ENCODE data around the gene ADGRF4.

Gene ADGRF4

GRCh38 chr6:47697925-47698324, 455 bp upstream of the ADGRF4 start:
- no peaks in the 10 kb centered on the region for H3K36me3 ChIP-seq (ENCODE audit: insufficient read depth, low read length)
- H3K4me1 ChIP-seq (ENCODE audit: insufficient read depth, low read length): no peaks in the 10 kb centered on the region
- no peaks in the 10 kb centered on the region for H3K27me3 ChIP-seq (ENCODE audit: insufficient read depth, low read length)
- no peaks in the 10 kb centered on the region for H3K9me3 ChIP-seq (ENCODE audit: low read length)
- H2AFZ ChIP-seq (ENCODE audit: low read depth, low read length): no peak overlapping the region
- no peak overlapping the region for H3K4me3 ChIP-seq (ENCODE audit: low read length)

DNA sequence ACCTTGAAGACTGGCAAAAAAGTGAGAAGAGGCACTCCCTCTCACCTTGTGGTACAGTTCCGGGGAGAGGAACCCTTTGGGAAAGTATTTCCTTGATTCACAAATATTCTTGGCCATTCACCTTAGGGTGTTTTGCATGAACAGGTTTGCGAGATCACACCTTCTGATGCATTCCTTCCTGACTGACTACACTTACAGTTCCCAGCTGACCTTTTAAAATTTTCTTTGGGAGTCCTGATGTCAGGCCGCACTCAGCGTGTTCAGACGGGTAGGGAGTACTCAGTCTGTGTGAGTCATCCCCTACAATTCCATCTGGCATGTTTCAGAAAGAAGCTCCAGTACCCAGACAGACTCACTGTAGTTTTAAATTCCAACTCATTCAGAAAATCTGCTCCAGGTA, 1.7 kb downstream of the ADGRF4 start:
- no peaks in the 10 kb centered on the region for H3K36me3 ChIP-seq (ENCODE audit: insufficient read depth, low read length)
- H3K4me3 ChIP-seq (ENCODE audit: low read length): no peak overlapping the region
- no peak overlapping the region for H2AFZ ChIP-seq (ENCODE audit: low read depth, low read length)
- no peaks in the 10 kb centered on the region for H3K27me3 ChIP-seq (ENCODE audit: insufficient read depth, low read length)
- no peaks in the 10 kb centered on the region for H3K9me3 ChIP-seq (ENCODE audit: low read length)
- no peaks in the 10 kb centered on the region for H3K4me1 ChIP-seq (ENCODE audit: insufficient read depth, low read length)

- H3K4me1 ChIP-seq (ENCODE audit: insufficient read depth, low read length): no peaks in the 10 kb centered on the region
- no peaks in the 10 kb centered on the region for H3K36me3 ChIP-seq (ENCODE audit: insufficient read depth, low read length)
- no peaks in the 10 kb centered on the region for H3K9me3 ChIP-seq (ENCODE audit: low read length)
- H2AFZ ChIP-seq (ENCODE audit: low read depth, low read length): no peak overlapping the region
- no peaks in the 10 kb centered on the region for H3K27me3 ChIP-seq (ENCODE audit: insufficient read depth, low read length)
- no peak overlapping the region for H3K4me3 ChIP-seq (ENCODE audit: low read length)
These were observed 2.2 kb downstream of the ADGRF4 start for GRCh38 chr6:47700596-47700995.

- no peaks in the 10 kb centered on the region for H3K4me1 ChIP-seq (ENCODE audit: insufficient read depth, low read length)
- H3K4me3 ChIP-seq (ENCODE audit: low read length): no peak overlapping the region
These were observed 3.0 kb downstream of the ADGRF4 start for GRCh38 chr6:47701363-47701762.

DNA sequence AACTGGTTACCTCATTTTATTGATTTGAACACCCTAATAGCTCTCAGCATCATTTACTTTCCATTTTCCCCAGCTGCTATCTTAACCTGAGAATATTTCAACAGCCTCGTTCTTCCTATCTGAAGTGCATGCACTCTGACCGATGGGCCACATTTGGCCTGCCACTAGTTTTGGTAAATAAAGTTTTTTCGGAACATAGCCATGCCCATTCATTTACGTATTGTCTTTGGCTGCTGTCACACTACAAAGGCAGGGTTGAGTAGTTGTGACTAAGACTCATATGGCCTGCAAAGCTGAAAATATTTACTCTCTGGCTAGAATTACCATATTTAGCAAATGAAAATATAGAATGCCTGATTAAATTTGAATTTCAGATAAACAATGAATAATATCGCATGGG, 10.8 kb downstream of the ADGRF4 start:
- no peaks in the 10 kb centered on the region for H3K36me3 ChIP-seq (ENCODE audit: insufficient read depth, low read length)
- no peaks in the 10 kb centered on the region for H3K27me3 ChIP-seq (ENCODE audit: insufficient read depth, low read length)
- H3K4me3 ChIP-seq (ENCODE audit: low read length): no peak overlapping the region
- H3K9me3 ChIP-seq (ENCODE audit: low read length): no peaks in the 10 kb centered on the region
- no peaks in the 10 kb centered on the region for H3K4me1 ChIP-seq (ENCODE audit: insufficient read depth, low read length)
- no peak overlapping the region for H2AFZ ChIP-seq (ENCODE audit: low read depth, low read length)

More at GRCh38 chr6:47701363-47701762, 3.0 kb downstream of the ADGRF4 start:
- H3K27me3 ChIP-seq (ENCODE audit: insufficient read depth, low read length): no peaks in the 10 kb centered on the region
- H3K36me3 ChIP-seq (ENCODE audit: insufficient read depth, low read length): no peaks in the 10 kb centered on the region
- no peak overlapping the region for H2AFZ ChIP-seq (ENCODE audit: low read depth, low read length)
- H3K9me3 ChIP-seq (ENCODE audit: low read length): no peaks in the 10 kb centered on the region

GRCh38 chr6:47710295-47710694, 11.9 kb downstream of the ADGRF4 start:
- H3K4me3 ChIP-seq (ENCODE audit: low read length): no peak overlapping the region
- no peaks in the 10 kb centered on the region for H3K27me3 ChIP-seq (ENCODE audit: insufficient read depth, low read length)
- H3K4me1 ChIP-seq (ENCODE audit: insufficient read depth, low read length): no peaks in the 10 kb centered on the region
- H3K36me3 ChIP-seq (ENCODE audit: insufficient read depth, low read length): no peaks in the 10 kb centered on the region
- no peaks in the 10 kb centered on the region for H3K9me3 ChIP-seq (ENCODE audit: low read length)
- no peak overlapping the region for H2AFZ ChIP-seq (ENCODE audit: low read depth, low read length)

GRCh38 chr6:47713200-47713599, 14.8 kb downstream of the ADGRF4 start:
- Histone ChIP-seq H3K36me3 (ENCODE audit: insufficient read depth, low read length) (no peaks in the 10 kb centered on the region), H3K27me3 (ENCODE audit: insufficient read depth, low read length) (no peaks in the 10 kb centered on the region), H2AFZ (ENCODE audit: low read depth, low read length) (no peak overlapping the region), H3K4me1 (ENCODE audit: insufficient read depth, low read length) (no peaks in the 10 kb centered on the region), H3K9me3 (ENCODE audit: low read length) (no peaks in the 10 kb centered on the region), H3K4me3 (ENCODE audit: low read length) (no peak overlapping the region)

- no peak overlapping the region for H2AFZ ChIP-seq (ENCODE audit: low read depth, low read length)
- H3K4me3 ChIP-seq (ENCODE audit: low read length): no peak overlapping the region
- no peaks in the 10 kb centered on the region for H3K36me3 ChIP-seq (ENCODE audit: insufficient read depth, low read length)
- H3K27me3 ChIP-seq (ENCODE audit: insufficient read depth, low read length): no peaks in the 10 kb centered on the region
- H3K9me3 ChIP-seq (ENCODE audit: low read length): no peaks in the 10 kb centered on the region
- no peaks in the 10 kb centered on the region for H3K4me1 ChIP-seq (ENCODE audit: insufficient read depth, low read length)
These were observed 16.4 kb downstream of the ADGRF4 start for GRCh38 chr6:47714802-47715201.

GRCh38 chr6:47715782-47716181, 17.4 kb downstream of the ADGRF4 start:
- Histone ChIP-seq H2AFZ (ENCODE audit: low read depth, low read length) (no peak overlapping the region), H3K36me3 (ENCODE audit: insufficient read depth, low read length) (no peaks in the 10 kb centered on the region), H3K4me3 (ENCODE audit: low read length) (no peak overlapping the region), H3K4me1 (ENCODE audit: insufficient read depth, low read length) (no peaks in the 10 kb centered on the region), H3K9me3 (ENCODE audit: low read length) (no peaks in the 10 kb centered on the region), H3K27me3 (ENCODE audit: insufficient read depth, low read length) (no peaks in the 10 kb centered on the region)

DNA sequence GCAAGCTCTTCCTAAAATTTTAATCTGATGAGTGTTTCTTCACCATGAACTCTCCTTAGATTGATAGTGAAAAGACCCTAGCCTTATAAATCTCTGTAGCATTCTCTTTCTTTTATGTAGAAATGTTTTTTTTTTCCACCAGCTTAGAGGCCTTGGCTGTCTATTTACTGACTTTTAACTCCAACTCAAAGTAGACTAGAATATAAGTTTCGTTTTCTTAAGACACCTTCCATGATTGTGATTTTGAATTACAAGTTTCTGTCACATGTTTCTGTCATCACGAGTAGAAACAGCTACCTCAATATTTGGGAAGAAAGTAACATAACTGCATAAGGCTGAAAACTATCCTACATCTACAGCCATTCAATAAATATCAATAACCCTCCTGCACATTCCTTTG, 17.8 kb downstream of the ADGRF4 start:
- Histone ChIP-seq H2AFZ (ENCODE audit: low read depth, low read length) (no peak overlapping the region), H3K4me1 (ENCODE audit: insufficient read depth, low read length) (no peaks in the 10 kb centered on the region), H3K36me3 (ENCODE audit: insufficient read depth, low read length) (no peaks in the 10 kb centered on the region), H3K9me3 (ENCODE audit: low read length) (no peaks in the 10 kb centered on the region), H3K4me3 (ENCODE audit: low read length) (no peak overlapping the region), H3K27me3 (ENCODE audit: insufficient read depth, low read length) (no peaks in the 10 kb centered on the region)

DNA sequence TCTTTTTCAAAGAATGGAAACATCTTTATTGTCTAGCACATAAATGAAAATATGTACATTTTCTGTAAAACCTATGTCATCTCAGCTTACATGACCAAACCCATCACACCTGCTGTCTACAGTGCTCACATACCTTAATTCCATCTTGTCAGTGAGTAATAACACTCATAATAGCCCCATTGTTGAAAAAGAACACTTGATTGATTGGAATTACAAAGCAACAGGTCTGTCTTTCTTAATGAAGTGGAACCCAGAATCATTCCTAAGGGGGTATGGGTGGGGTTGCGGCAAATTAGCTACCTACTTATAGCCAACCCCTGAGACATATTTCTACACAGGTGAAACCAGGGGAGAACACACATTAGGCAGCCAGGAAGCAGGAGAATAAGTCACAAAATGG, 20.2 kb downstream of the ADGRF4 start:
- H2AFZ ChIP-seq (ENCODE audit: low read depth, low read length): no peak overlapping the region
- H3K9me3 ChIP-seq (ENCODE audit: low read length): no peaks in the 10 kb centered on the region
- no peaks in the 10 kb centered on the region for H3K4me1 ChIP-seq (ENCODE audit: insufficient read depth, low read length)
- no peak overlapping the region for H3K4me3 ChIP-seq (ENCODE audit: low read length)
- no peaks in the 10 kb centered on the region for H3K36me3 ChIP-seq (ENCODE audit: insufficient read depth, low read length)
- H3K27me3 ChIP-seq (ENCODE audit: insufficient read depth, low read length): no peaks in the 10 kb centered on the region

DNA sequence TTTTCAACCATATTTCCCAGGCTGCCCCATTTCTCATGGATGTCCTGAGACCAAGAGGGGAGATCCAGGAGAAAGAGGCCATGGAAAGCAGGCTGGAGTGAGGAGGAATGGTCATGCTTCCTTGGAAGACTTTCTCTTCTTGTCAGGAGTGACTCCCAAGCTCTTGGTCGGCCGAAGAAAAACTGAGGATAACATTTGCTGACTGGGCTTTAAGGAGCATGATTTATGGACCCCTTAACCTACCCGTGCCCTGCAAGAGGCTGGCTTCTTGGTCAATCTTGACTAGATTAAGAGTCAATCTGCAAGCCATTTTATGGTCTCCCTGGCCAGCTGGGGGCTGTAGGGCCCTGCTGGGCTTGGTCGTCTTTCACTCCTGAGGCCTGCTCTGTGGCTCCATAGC, 22.8 kb downstream of the ADGRF4 start:
- H3K9me3 ChIP-seq (ENCODE audit: low read length): no peaks in the 10 kb centered on the region
- H2AFZ ChIP-seq (ENCODE audit: low read depth, low read length): no peak overlapping the region
- H3K4me3 ChIP-seq (ENCODE audit: low read length): no peak overlapping the region
- H3K27me3 ChIP-seq (ENCODE audit: insufficient read depth, low read length): no peaks in the 10 kb centered on the region
- H3K4me1 ChIP-seq (ENCODE audit: insufficient read depth, low read length): no peaks in the 10 kb centered on the region
- no peaks in the 10 kb centered on the region for H3K36me3 ChIP-seq (ENCODE audit: insufficient read depth, low read length)

DNA sequence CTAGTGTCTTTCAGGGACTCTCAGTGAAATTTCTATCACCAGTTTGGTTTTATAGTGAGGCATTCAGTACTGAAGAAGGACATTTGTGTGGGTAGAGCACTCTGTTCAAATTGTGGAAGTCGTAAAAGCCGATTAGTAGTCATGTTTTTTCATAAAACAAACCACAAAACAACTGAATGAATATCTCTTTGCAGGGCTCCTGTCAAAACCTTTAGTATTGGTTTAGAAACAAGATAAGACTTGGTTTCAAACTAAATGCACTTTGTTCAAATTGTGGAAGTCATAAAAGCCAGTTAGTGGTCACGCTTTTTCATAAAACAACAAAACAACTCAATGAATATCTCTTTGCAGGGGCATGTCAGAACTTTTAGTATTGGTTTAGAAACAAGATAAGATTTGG, 23.8 kb downstream of the ADGRF4 start:
- Histone ChIP-seq H3K4me3 (ENCODE audit: low read length) (no peak overlapping the region), H3K4me1 (ENCODE audit: insufficient read depth, low read length) (no peaks in the 10 kb centered on the region), H3K9me3 (ENCODE audit: low read length) (no peaks in the 10 kb centered on the region), H3K36me3 (ENCODE audit: insufficient read depth, low read length) (no peaks in the 10 kb centered on the region), H2AFZ (ENCODE audit: low read depth, low read length) (no peak overlapping the region), H3K27me3 (ENCODE audit: insufficient read depth, low read length) (no peaks in the 10 kb centered on the region)

GRCh38 chr6:47724300-47724699, 25.9 kb downstream of the ADGRF4 start:
- Histone ChIP-seq H3K4me3 (ENCODE audit: low read length) (no peak overlapping the region), H2AFZ (ENCODE audit: low read depth, low read length) (no peak overlapping the region)

More at GRCh38 chr6:47724300-47724699, 25.9 kb downstream of the ADGRF4 start:
- H3K9me3 ChIP-seq (ENCODE audit: low read length): no peaks in the 10 kb centered on the region
- H3K36me3 ChIP-seq (ENCODE audit: insufficient read depth, low read length): no peaks in the 10 kb centered on the region
- no peaks in the 10 kb centered on the region for H3K27me3 ChIP-seq (ENCODE audit: insufficient read depth, low read length)
- no peaks in the 10 kb centered on the region for H3K4me1 ChIP-seq (ENCODE audit: insufficient read depth, low read length)
